ENCODE measurements around the gene ZNF550.

GRCh38 chr19:57566396-57567265 is 7.0 kb upstream of the ZNF550 start:
- no peak for TF ChIP-seq GATA3 (IDR thresholded peaks at IDR 0.05; ENCODE audit: low read depth, low read length)
- TF ChIP-seq GATA2 (IDR thresholded peaks at IDR 0.05; ENCODE audit: low read depth, low read length), result no peak

All from SH-SY5Y (cell line).